Posterior vena cava (tissue), 2 donors: ENCODE results near the gene PCCA. TPM values are rescaled to one million over a fixed set of nuclear protein-coding genes. Genes with fewer than 3 reads are reported as not detected.

ENCODE experiments used
- DNase-seq: peaks from one replicate; pipeline ENCODE4 v3.0.0-alpha.2; 2020; ENCODE audit warnings: low spot score
- intact Hi-C, 2 donors: fragments of 100-400 bp; cut with DNase I; formaldehyde crosslinking; loops; one replicate each; pipeline versions ENCODE4 v1.14.1 to v1.14.2; 2022 to 2023
- total RNA-seq, 2 donors: library from RNA; stranded (reverse); fragmentation: NEBNext Ultra II Directional; extraction: Animal tissue kit (Norgen Biotek cat#: 25700); gene quantifications; one replicate each; pipeline ENCODE4 v1.2.1, GENCODE V29; 2021
- donor health status: DM: yes; HTN: yes; CAD: no.
- donor health status: DM: yes; HTN: yes; CAD: no.

Gene PCCA
- total RNA-seq, 2 donors from 2014 or later = 32.0 to 34.5 TPM

GRCh38 chr13:100473087-100473486, 384.2 kb downstream of the PCCA start:
- no peak for DNase-seq
- intact Hi-C loops = no loop called here

GRCh38 chr13:100473501-100474044, 384.7 kb downstream of the PCCA start:
- intact Hi-C loops = no loop called here

GRCh38 chr13:100476963-100477362, 388.1 kb downstream of the PCCA start:
- intact Hi-C loops = loop anchor here in 1 of 2 donors (5.0 kb wide), 1 partner anchor 70 kb away; no protein-coding TSS in a partner anchor
- DNase-seq = no peak

More at GRCh38 chr13:100473501-100474044, 384.7 kb downstream of the PCCA start:
- no peak for DNase-seq

DNA sequence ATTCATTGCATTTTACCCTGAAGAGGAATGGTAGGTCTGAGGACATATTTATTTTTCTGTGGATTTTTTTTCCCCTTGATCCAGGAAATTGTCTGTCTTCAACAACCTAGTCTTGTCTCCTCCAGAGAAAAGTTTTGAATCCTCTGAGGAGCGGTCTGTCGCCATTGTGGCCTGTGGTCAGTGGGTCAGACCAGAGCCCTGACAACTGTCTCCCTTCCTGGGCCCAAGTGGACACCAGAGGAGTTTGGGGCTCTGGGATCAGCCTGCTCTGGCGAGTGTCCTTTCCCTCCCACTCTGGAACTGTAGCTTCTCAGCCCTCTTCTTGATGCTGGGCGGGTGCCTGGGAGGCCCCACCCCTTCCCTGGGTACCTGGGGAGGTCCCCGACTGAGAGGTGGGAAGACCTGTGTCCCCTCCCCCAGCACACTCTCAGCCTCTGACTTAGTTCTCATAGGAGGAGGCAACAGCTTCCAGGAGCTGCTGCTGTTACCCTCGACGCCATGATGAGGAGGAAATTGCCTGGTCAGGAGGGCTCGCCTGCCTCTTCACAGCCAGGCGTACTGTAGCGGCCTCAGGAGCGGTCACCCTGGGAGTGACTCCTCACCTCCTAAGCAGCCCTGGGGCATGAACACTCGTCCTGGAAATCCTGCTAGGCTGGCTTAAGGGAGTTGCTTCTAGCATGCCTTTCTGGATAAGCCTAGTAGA, 389.4 kb downstream of the PCCA start:
- intact Hi-C loops = loop anchor here in 1 of 2 donors (5.0 kb wide), 1 partner anchor 69 kb away; no protein-coding TSS in a partner anchor
- no peak for DNase-seq

- intact Hi-C loops = no loop called here
- DNase-seq = no peak
Measured at GRCh38 chr13:100480676-100481075, 391.8 kb downstream of the PCCA start.

DNA sequence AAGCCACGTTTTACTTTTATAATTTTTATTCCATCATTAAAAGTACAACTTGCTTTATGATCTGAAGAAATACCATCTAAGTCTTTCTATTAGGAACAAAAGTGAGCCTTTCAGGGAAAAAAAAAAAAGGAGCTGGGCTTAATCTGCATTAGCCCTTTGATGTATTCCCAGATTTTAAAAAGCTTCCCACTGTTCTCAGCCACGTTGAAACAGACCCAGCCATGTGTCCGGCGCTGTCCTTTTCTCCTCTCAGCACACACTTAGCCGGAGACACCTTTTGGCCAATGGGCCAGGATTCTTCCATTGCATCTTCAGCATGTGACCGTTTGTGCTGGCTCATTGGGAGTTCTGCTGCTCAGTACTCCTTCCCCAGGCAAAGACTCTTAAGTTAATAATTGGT, 394.2 kb downstream of the PCCA start:
- no peak for DNase-seq
- intact Hi-C loops = no loop called here

DNA sequence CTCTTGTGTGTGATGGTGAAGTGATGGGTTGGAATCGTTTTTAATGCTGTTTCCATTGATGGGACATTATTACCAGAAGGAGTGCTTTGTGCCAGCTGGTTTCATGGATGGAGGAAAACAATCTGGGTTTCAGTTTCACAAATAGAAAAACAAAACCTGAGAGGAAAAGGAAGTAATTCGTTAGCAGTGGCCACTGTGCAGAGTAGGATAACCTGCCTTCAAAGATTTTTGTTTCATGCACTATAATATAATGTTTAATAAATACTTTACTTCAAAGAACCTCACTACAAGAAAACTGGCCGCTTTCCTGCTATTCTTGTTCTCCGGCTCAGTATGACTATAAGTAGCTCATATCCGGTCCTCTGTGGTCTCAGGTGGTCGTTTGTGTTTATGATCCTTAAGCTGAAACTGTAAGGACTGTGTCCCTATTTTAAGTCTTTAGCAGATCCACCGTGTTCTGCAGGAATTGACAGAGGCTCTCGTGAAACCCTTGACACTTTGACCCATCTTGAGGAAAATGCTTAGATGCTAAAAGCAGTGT, 395.0 kb downstream of the PCCA start:
- DNase-seq = no peak
- intact Hi-C loops = no loop called here

DNA sequence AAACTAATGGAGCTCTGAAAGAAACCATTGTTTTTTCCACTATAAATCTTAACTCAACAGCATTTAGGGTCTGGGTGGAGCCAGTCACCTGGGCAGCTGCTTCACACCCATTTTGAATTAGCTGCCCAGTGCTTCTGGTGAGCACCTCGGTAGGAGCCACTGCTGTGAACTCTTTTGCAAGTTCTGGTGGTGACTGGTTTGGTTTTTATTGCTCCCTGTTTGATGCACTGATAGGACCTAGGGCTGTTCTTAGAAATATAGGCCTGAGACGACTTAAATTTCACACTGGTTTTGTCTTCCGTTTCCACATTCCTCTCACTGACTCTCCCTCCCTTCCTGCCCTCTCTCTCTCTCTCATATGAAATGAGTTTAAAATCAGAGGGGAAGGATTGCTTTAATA, 395.8 kb downstream of the PCCA start:
- no peak for DNase-seq
- intact Hi-C loops = no loop called here

GRCh38 chr13:100485265-100485664, 396.4 kb downstream of the PCCA start:
- DNase-seq = no peak
- intact Hi-C loops = no loop called here

GRCh38 chr13:100490692-100491091, 401.8 kb downstream of the PCCA start:
- no peak for DNase-seq
- intact Hi-C loops = no loop called here

GRCh38 chr13:100491164-100491842, 402.4 kb downstream of the PCCA start:
- DNase-seq = no peak
- intact Hi-C loops = no loop called here

DNA sequence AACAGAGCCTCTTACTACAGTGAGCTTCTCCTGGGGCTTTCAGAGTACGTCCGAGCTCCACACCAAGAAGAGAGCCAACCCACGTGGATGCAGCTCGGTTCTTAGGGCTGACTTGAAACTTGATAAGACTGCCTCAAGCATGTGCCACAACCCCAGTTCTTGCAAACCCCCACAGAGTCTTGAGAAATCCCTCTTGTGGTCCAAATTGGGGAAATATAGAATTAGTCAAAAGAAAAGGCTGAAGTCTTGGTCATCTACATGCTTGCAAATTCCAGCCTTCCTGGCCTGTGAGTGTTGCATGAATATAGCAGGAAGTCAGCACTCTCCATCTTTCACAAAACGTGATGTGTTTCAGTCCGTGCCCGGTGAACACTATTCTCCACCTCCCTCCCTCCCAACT, 404.5 kb downstream of the PCCA start:
- intact Hi-C loops = no loop called here
- DNase-seq = no peak

DNA sequence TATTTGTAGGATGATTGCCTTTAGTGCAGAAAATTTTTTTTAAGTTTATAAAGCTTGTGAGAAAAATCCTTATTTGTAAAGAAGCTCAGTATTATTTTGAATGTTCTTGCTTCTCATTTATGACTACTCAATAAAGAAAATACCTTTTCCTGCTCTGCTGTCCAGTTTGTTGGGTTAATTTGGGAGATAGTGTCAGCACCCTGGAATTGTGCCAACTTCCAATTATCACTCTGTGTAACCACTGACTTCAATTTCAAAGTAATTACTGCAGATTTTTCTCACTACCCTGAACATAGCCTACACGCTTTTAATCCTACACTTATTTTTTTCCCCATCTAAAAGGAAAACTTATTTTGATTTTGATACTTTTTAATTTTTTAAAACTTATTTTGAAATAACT, 406.6 kb downstream of the PCCA start:
- no peak for DNase-seq
- intact Hi-C loops = no loop called here

GRCh38 chr13:100497389-100497788, 408.5 kb downstream of the PCCA start:
- DNase-seq = no peak
- intact Hi-C loops = no loop called here

- intact Hi-C loops = no loop called here
- DNase-seq = no peak
Measured at GRCh38 chr13:100502446-100502845, 413.6 kb downstream of the PCCA start.

GRCh38 chr13:100503622-100504021, 414.7 kb downstream of the PCCA start:
- no peak for DNase-seq
- intact Hi-C loops = no loop called here

DNA sequence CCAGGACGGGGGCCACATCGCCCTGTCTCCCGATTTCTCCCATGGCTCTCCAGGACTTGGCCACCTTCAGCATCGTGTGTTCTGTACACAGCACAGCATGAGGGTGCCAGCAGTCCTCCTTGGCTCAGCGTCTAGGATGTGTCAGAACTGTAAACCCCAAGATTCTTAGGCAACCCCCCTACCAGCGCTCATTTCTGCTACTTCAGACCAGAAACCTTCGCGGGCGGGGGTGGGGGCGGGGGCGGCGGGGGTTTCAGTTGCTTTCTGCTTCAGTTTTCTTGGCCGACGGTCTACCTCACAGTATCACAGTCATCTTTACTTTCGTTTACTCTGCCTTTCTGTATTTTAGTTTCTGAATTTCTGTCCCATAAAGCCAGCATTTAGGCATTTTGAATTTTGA, 417.3 kb downstream of the PCCA start:
- DNase-seq = no peak
- intact Hi-C loops = no loop called here

GRCh38 chr13:100506600-100507422, 417.9 kb downstream of the PCCA start:
- intact Hi-C loops = no loop called here
- DNase-seq = no peak

DNA sequence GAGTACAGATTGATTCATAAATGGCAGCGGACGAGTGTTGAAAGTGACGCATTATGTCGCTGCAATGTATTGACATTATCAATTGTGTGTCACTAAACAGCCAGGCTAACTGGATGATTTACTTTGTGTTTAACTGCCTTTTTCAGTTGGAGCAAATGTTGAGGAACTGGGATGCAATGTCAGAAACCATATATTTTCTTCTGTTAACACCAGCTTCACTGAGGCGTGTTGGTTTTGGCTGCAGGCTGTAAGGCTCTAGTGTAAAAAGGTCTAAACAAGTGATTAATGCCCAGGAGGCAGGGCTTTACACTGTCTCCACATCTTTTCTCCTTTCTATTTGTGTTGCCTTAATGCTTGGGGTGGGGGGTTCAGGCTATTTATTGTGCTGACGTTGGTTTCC, 419.6 kb downstream of the PCCA start:
- no peak for DNase-seq
- intact Hi-C loops = no loop called here

DNA sequence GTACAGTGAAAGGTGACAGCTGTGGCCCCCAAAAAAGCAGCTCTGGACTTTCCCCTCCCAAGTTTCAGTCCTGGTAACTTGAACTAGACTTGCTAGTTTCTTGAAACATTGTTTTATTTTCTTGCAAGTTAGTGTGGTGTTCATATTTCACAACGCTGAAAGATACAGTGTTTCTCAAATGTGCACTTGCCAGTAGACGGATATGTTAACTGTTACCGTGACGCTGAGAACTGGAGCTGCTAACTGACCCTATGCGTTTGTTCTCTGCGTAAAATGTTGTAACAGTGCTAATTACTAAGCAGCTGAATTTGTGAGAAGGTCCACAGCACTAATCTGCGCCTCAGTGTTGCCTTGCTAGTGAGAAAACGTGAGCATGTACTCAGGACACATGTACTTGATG, 420.1 kb downstream of the PCCA start:
- no peak for DNase-seq
- intact Hi-C loops = no loop called here
